SK-N-SH treated with all-trans-retinoic acid at 6 μM for 48 hours (cell line): ENCODE data around the gene DMBT1.

Experiments used
- ATAC-seq: fragments of 200-7000 bp; cut with Tn5 transposase; 3 replicates; pipeline ENCODE4 v1.9.1; 2020; ENCODE audit warnings: mild to moderate bottlenecking, moderate library complexity
- ARNTL ChIP-seq: fragments of 450-650 bp; formaldehyde crosslinking; IDR thresholded peaks from 2 replicates; pipeline ENCODE4 v1.5.0; 2020; ENCODE audit warnings: low read depth, mild to moderate bottlenecking, moderate library complexity, borderline replicate concordance
- BACH2 ChIP-seq: fragments of 250-450 bp; sonication (Bioruptor Pico); IDR thresholded peaks from 2 replicates; pipeline ENCODE4 v1.9.0; 2021; ENCODE audit warnings: mild to moderate bottlenecking, borderline replicate concordance
- CREB5 ChIP-seq: fragments of 250-450 bp; sonication (Bioruptor Pico); IDR thresholded peaks from 2 replicates; pipeline ENCODE4 v1.5.1; 2020; ENCODE audit warnings: low read depth, mild to moderate bottlenecking, moderate library complexity
- CSDC2 ChIP-seq: fragments of 250-450 bp; sonication (Bioruptor Pico); IDR thresholded peaks from 2 replicates; pipeline ENCODE4 v1.5.0; 2020; ENCODE audit warnings: mild to moderate bottlenecking, moderate library complexity
- CSRNP3 ChIP-seq: fragments of 250-450 bp; sonication (Bioruptor Pico); IDR thresholded peaks from 2 replicates; pipeline ENCODE4 v1.5.1; 2021; ENCODE audit warnings: mild to moderate bottlenecking, moderate library complexity
- ESRRG ChIP-seq: fragments of 250-450 bp; sonication (Bioruptor Pico); IDR thresholded peaks from 2 replicates; pipeline ENCODE4 v1.6.1; 2021; ENCODE audit warnings: mild to moderate bottlenecking
- ISL1 ChIP-seq: fragments of 250-450 bp; sonication (Bioruptor Pico); IDR thresholded peaks from 2 replicates; pipeline ENCODE4 v2.1.2; 2022; ENCODE audit warnings: mild to moderate bottlenecking, moderate library complexity
- OSR1 ChIP-seq: fragments of 250-450 bp; sonication (Bioruptor Pico); IDR thresholded peaks from 2 replicates; pipeline ENCODE4 v1.8.0; 2022; ENCODE audit warnings: moderate library complexity, mild to moderate bottlenecking, inconsistent platforms
- PATZ1 ChIP-seq: fragments of 250-450 bp; sonication (Bioruptor Pico); IDR thresholded peaks from 2 replicates; pipeline ENCODE4 v1.8.0; 2020; ENCODE audit warnings: mild to moderate bottlenecking, moderate library complexity, borderline replicate concordance
- PPARA ChIP-seq: fragments of 250-450 bp; sonication (Bioruptor Pico); IDR thresholded peaks from 2 replicates; pipeline ENCODE4 v1.5.0; 2020; ENCODE audit warnings: mild to moderate bottlenecking, borderline replicate concordance
- RARB ChIP-seq: fragments of 250-450 bp; sonication (Bioruptor Pico); IDR thresholded peaks from 2 replicates; pipeline ENCODE4 v1.8.0; 2021; ENCODE audit warnings: mild to moderate bottlenecking, moderate library complexity
- TCF4 ChIP-seq: fragments of 250-450 bp; sonication (Bioruptor Pico); IDR thresholded peaks from 2 replicates; pipeline ENCODE4 v1.8.0; 2021; ENCODE audit warnings: mild to moderate bottlenecking, moderate library complexity, borderline replicate concordance
- TOX ChIP-seq: fragments of 250-450 bp; sonication (Bioruptor Pico); IDR thresholded peaks from 2 replicates; pipeline ENCODE4 v1.8.0; 2021; ENCODE audit warnings: mild to moderate bottlenecking, moderate library complexity, borderline replicate concordance
- TSHZ2 ChIP-seq: fragments of 250-450 bp; sonication (Bioruptor Pico); IDR thresholded peaks from 2 replicates; pipeline ENCODE4 v1.5.0; 2020; ENCODE audit warnings: mild to moderate bottlenecking, moderate library complexity
- ZC3H10 ChIP-seq: fragments of 250-450 bp; sonication (Bioruptor Pico); IDR thresholded peaks from 2 replicates; pipeline ENCODE4 v1.5.1; 2021; ENCODE audit warnings: mild to moderate bottlenecking, moderate library complexity
- ZFP3 ChIP-seq: fragments of 250-450 bp; sonication (Bioruptor Pico); IDR thresholded peaks from 2 replicates; pipeline ENCODE4 v1.5.0; 2020; ENCODE audit warnings: mild to moderate bottlenecking, moderate library complexity
- ZFP30 ChIP-seq: fragments of 450-650 bp; formaldehyde crosslinking; IDR thresholded peaks from 2 replicates; pipeline ENCODE4 v1.5.0; 2022; ENCODE audit warnings: mild to moderate bottlenecking, moderate library complexity
- ZNF565 ChIP-seq: fragments of 450-650 bp; formaldehyde crosslinking; conservative IDR thresholded peaks from 2 replicates; pipeline ENCODE4 v1.5.0; 2020; ENCODE audit warnings: low read depth, mild to moderate bottlenecking, moderate library complexity
- ZNF70 ChIP-seq: fragments of 450-650 bp; formaldehyde crosslinking; IDR thresholded peaks from 2 replicates; pipeline ENCODE4 v1.5.0; 2020; ENCODE audit warnings: mild to moderate bottlenecking, moderate library complexity
- ZNF8 ChIP-seq: fragments of 450-650 bp; formaldehyde crosslinking; IDR thresholded peaks from 2 replicates; pipeline ENCODE4 v1.5.0; 2020; ENCODE audit warnings: mild to moderate bottlenecking, moderate library complexity

DMBT1 gene

GRCh38 chr10:122643931-122644534 is 83.5 kb downstream of the DMBT1 start (continued):
- no peak for TF ChIP-seq TSHZ2 (CRISPR knock-in tag)
- TF ChIP-seq ESRRG, result no peak
- TF ChIP-seq ZNF70 (CRISPR knock-in tag), result no peak
- no peak for TF ChIP-seq ZNF8 (CRISPR knock-in tag)
- TF ChIP-seq, all 23 proteins: peak for 0

GRCh38 chr10:122646511-122647382 is 86.2 kb downstream of the DMBT1 start:
- ATAC-seq, result no peak
- TF ChIP-seq ZNF70 (CRISPR knock-in tag), result no peak

GRCh38 chr10:122647383-122647968 is 86.9 kb downstream of the DMBT1 start:
- no peak for ATAC-seq
- TF ChIP-seq ZNF8 (CRISPR knock-in tag) (no peak), TCF4 (CRISPR knock-in tag) (no peak), RARB (CRISPR knock-in tag) (no peak), ARNTL (CRISPR knock-in tag) (no peak), PATZ1 (CRISPR knock-in tag) (no peak), TSHZ2 (CRISPR knock-in tag) (no peak), PPARA (CRISPR knock-in tag) (no peak), TOX (CRISPR knock-in tag) (no peak), CSRNP3 (CRISPR knock-in tag) (no peak), OSR1 (CRISPR knock-in tag) (no peak), ZFP30 (CRISPR knock-in tag) (no peak), ZNF70 (CRISPR knock-in tag) (no peak), BACH2 (CRISPR knock-in tag) (no peak), ZC3H10 (CRISPR knock-in tag) (no peak), CREB5 (CRISPR knock-in tag) (no peak), ZFP3 (CRISPR knock-in tag) (no peak), ESRRG (no peak), ISL1 (no peak), CSDC2 (CRISPR knock-in tag) (no peak), ZNF565 (CRISPR knock-in tag) (no peak)
